Activated naive CD8-positive, alpha-beta T cell treated with anti-CD3 and anti-CD28 coated beads, Interleukin-2, amount 50 U/mL, for 16 hours (primary cell): Measurements from ENCODE around the gene TMEM151B.
"Not testable (repeated sequence)": the region's sequence is repeated elsewhere in the genome, so short reads cannot be mapped to it uniquely, and the experiment has no call there.

ENCODE experiments used
- DNase-seq: peaks from one replicate; pipeline ENCODE4 v3.0.0-alpha.2; 2020; ENCODE audit warnings: low read depth, low spot score

TMEM151B gene

DNA sequence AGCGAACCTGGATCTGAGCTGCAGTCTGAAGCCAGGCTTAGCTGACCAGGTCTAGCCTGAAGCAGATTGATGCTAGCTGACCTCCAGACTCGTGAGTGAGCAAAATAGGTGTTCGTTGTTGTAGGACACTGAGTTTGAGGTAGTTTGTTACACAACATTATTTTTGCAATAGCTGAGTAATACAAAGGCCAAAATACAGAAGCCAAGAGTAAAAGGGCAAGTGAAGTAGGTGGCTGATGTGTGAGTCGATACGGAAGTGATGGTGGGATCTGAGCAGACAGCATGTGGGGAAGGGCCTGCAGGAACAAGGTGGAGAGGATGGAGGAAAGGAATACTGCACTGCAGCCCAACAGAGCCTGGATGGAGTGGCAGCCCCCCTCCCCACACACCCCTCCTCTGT lies 63.7 kb downstream of the TMEM151B start:
- DNase-seq, result no peak

DNA sequence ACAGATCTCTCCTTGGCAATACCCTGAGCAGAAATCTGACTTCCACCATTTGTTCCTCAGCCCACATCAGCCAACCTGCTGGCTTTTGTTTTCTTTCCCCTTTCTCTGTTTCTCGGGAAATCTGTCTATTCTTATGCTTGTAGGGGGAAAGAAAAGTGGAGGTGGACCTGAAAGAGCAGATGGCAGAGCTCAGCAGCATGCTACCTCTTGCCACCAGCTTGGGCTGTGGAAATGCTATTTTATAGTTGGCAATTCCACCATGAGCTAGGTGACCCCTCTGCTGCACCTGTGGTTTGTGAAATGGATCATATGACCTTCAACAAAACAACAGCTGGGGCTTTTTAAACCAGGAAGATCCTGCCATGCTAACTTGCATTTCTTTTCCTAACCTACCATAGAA lies 65.4 kb downstream of the TMEM151B start:
- no peak for DNase-seq

DNA sequence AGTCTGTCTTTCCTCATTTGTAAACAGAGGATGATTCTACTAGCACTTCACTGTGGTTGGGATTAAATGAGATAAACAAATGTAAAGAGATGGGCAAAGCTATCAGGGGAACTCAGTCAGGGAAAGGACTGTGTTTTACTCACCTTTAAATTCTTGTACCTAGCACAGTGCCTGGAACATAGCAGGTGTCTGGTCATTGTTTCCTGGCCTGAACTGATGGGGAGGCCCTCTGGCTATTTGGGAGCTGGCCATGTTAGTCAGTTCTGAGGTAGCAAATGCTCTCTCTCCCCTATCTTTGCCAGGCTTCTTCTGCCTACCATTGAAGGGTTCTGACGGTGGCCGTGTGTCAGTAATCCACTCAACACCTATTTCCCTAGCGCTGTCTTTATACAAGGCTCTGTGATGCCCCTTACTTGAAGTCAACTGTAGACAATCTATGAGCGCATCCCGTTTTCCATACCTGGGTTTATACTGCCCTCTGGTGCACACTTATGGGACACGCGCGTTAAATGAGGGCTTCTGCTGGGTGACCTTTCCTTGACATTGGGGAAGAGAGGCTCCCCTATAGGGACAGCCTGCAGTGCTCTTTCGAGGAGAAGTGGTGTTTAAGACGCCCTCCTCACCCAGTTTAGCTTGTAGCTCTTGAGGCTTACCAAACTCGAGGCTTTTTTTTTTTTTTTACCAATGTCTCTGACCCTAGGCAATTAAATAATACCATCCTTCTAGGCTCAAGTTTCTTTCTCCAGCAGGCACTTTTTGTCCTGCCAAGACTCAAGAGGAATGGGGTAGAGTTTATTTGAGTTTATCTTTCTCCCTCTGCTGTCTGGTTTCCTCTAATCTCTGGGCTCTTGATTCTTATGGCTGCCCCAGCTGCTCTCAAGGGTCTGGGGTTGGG lies 68.2 kb downstream of the TMEM151B start:
- DNase-seq, result peak; percentile 29

DNA sequence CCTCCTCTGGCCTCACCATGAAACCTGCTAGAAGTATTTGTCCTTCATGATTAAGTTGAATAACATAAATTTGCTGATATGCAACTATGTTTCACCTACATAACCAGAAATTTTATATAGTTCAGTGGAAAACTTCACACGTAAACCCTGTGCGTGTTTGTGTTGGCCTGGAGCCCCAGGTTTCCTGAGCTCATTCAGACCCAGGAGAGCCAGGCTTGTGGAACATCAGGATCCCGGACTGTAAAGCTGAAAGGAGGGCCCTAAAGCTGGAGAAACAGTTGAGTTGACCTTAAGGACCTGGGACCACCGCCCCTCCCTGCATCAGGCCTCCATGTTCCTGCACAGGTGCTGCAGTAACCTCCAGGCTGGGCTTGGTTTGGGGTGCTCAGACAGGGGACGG lies 69.1 kb downstream of the TMEM151B start:
- no peak for DNase-seq

DNA sequence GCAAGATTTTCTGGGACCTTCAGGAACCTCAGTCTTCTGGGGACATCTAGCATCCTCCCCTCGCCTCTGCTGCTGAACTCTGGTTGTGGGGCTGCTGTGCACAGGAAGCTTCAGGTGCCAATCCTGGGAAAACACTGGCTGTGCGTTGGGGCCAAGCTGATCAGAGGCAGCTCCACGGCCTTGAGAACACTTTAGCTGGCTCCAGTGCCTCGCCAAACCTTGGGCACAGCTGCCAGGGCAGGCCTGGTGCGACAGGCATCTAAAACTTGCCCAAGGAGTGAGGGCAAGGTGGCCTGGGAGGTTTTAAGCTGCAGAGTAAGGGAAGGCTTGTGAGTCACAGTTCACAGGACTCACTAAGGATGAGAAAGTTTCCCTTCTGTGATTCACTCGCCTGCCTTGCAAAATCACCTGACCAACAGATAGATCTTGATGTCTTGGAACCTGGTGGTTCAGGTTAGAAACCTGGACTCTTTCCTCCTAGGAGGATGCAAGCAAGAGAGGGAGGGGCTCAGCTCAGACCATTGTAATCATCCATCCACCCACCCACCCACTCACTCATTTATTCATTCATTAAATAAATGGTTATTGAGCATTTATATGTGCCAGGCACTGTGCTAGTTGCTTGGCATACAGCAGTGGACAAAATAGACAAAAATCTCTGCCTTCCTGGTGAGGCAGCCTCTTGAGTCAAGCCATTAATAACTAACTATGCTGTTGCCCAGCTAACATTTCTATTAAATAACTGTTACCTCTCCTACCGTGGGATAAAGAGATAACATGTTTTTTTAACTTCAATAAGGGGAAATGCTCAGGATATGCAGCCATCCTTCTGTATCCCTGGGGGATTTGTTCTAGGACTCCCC lies 69.7 kb downstream of the TMEM151B start:
- DNase-seq, result no peak

DNA sequence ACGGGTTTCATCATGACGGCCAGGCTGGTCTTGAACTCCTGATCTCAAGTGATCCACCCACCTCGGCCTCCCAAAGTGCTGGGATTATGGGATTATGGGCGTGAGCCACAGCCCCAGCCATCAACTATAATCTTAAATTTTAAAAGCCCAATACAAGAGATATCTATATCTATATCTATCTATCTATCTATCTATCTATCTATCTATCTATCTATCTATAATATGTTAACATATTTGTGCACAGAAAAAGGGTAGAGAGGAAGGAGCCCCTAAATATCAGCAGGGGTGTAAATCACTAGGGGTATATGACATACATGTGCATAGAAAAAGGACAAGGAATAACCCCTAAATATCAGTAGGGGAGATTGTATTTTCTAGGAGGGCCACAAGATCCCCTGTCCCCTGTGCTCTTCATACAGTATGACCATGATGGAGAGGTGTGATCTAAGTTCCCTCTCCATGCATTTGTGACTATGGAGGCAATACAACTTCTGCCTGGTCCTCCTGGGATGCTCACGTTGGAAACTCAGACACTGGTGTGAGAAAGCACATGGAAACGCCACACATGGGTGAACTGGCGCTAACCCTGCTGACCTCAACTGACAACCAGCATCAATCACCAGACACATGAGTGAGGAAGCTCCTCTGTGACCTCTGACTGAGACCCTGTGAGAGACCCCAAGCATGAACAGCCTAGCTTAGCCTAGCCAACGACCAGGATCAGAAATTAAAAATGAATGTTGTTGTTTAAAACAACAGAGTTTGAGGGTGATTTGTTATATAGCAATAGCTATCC lies 71.0 kb downstream of the TMEM151B start:
- no peak for DNase-seq

DNA sequence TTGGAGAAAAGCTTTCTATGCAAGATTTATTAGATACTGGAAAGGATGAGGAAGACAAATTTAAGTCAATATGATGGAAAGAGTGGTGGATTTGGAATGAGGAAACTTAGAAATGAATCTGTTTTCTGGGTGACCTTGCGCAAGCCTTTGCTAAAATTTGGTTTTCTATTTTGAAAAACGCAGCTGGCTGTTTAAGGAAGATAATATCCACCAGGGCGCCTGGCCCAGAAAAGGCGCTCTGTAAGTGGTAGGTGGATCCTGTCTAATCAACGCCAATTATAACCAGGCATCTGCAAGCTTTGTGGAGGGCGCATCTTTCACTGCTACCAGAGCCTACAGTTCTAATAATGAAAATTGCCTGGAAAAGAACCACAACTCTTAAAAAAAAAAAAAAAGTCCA lies 71.8 kb downstream of the TMEM151B start:
- no peak for DNase-seq

DNA sequence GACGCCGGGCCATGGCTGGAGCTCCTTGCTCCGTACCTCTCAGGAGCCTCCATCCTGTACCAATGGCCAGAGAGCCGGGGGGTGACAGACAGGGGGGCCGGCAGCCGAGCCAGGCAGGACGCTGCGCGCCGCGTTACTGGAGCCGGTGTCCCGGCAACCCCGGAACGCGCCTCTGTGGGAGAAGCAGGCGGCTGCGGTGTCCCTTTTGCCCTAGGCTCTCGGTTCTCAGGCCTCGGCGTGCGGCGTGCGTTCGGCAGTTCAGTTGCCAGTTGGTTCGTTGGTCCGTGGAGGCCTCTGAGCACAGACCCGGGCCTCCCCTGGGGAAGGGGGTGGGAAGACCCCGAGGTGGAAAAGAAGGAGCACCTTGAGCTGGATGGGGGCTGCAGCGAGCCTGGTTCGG lies 72.2 kb downstream of the TMEM151B start, which contains the start of gene SPATS1:
TSS of gene SPATS1 (plus strand) at position 162 of the 400 bp plus-strand sequence. CDS start 446 bp downstream, outside the sequence.
- DNase-seq, result no peak

DNA sequence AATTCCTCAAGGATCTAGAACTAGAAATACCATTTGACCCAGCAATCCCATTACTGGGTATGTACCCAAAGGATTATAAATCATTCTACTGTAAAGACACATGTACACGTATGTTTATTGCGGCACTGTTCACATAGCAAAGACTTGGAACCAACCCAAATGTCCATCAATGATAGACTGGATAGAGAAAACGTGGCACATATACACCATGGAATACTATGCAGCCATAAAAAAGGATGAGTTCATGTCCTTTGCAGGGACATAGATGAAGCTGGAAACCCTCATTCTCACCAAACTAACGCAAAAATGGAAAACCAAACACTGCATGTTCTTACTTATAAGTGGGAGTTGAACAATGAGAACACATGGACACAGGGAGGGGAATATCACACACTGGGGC lies 76.6 kb downstream of the TMEM151B start:
- not testable (repeated sequence) for DNase-seq

DNA sequence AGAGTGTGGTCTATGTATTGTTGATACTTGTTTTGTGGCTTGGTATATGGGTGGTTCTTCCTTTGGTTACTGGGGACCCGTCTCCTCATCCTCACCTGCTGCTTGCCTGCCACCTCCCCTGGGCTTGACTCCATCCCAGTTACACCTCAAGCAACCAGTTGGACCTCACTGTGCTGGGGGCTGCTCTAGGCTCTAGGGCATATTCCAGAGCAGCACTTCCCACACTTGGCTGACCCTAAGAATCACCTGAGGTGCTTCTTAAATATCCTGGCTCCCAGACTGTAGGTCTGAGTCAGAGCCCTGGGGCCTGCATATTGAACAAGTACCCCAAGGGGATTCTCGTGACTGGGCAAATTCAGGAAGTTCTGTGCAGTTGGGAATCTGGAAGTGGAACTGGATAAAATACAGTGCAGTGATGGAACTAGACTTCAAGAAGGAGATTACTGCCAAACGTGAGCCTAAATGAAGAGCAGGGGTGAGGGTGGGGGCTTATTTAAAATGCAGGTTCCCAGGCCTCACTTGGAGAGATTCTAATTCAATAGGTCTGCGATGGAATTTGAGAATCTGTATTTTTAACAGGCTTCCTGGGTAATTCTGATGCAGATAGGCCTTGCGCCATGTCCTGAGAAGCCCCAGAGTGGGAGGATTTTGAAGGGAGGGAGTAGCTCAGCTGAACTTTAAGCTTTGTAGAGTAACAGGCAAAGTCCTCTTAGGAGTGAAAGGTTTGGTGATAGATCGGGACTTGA lies 79.8 kb downstream of the TMEM151B start:
- no peak for DNase-seq

DNA sequence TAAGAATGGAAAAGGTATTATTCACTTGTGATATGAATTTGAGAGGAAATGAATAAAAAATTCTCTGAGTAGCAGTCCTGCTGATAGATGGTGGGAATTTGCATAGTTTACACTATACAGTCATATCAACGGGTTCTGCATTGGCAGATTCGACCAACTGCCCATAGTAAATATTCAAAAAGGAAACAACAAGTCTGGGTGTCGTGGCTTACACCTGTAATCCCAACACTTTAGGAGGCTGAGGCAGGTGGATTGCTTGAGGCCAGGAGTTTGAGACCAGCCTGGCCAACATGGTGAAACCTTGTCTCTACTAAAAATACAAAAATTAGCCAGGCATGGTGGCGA lies 80.4 kb downstream of the TMEM151B start:
- not testable (repeated sequence) for DNase-seq

DNA sequence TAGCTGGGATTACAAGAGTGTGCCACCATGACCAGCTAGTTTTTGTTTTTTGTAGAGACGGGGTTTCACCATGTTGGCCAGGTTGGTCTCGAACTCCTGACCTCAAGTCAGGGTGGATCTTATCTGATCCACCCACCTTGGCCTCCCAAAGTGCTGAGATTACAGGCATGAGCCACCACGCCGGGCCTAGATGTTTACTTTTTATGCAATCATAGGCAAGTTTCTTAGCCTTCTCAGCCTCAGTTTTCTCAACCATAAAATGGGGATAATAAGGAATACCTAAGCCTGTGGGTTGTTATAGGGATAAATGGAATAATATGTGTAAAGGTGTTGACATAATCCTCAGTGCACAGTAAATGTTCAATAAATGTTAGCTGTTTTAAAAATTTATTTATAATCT lies 82.0 kb downstream of the TMEM151B start:
- no peak for DNase-seq

DNA sequence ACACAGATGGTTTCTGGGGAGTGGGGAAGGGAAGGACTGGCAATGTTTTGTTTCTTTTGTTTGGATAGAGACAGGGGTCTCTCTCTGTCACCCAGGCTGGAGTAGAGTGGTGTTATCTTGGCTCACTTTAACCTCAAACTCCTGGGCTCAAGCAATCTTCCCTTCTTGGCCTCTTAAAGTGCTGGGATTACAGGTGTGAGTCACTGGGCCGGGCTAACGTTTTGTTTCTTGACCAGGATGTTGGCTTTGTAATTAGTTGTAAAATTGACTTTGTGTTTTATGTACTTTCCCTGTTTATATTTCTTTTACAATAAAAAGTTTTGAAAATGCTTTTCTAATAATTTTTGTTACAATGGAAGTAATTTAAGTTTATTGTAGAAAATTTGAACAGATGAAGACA lies 83.1 kb downstream of the TMEM151B start:
- no peak for DNase-seq

DNA sequence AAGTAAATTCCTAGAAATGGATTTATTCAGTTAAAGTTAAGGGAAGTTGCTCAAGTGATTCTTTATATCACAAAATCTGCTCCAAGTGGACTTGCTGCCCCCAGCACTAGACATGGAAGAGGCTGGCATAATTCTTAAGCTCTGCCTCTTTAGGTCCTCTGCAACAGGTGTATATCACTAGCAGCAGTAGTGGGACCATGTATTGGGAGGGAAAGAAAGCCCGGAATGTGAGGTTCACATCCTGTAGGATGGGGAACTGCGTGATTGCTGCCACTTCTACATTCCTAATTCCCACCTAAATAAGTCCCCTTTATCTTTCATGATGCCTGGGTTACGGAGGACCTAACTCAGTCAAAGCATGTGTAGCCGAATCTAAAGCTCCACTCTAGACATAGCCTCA lies 85.4 kb downstream of the TMEM151B start:
- DNase-seq, result no peak

DNA sequence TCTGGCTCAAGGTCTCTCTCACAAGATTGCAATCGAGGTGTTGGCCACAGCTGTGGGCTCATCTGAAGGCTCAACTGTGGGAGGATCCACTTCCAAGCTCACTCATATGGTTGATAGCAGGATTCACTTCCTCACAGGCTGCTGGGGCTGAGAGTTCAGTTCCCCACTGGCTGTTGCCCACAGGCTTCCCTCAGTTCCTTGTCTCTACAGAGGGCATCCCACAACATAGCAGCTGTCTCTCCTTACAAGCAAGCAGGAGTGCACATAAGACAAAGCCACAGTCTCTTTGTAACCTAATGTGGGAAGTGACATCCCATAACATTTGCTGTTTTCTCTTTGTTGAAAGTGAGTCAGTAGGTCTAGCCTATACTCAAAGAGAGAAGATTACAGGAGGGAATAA lies 86.2 kb downstream of the TMEM151B start:
- no peak for DNase-seq
